OCI-LY7 (cell line): ENCODE data around the gene SRRM1. TPM values are rescaled to one million over a fixed set of nuclear protein-coding genes. Genes with fewer than 3 reads are reported as not detected.

Experiments used
- BruUV-seq: library from RNA; stranded (reverse); fragments of 400-500 nt; replicated peaks from 2 replicates; lab custom pipeline; 2021; lab: Mats Ljungman, UMichigan
- CTCF ChIA-PET: fragments of 300-600 bp; sonication (Branson Sonifier 250); formaldehyde crosslinking; loops from one replicate; lab custom pipeline; 2022; ENCODE audit warnings: antibody characterized with exemption; ENCODE audit not compliant: unreplicated experiment; lab: Charles Lee
- POLR2A ChIA-PET: fragments of 300-600 bp; sonication (Branson Sonifier 250); formaldehyde crosslinking; loops from one replicate; lab custom pipeline; 2022; ENCODE audit warnings: antibody characterized with exemption; lab: Charles Lee
- DNase-seq: peaks from one replicate; pipeline ENCODE4 v3.0.0-alpha.2; 2015; ENCODE audit warnings: low spot score
- H2AFZ ChIP-seq: fragments of 200-600 bp; sonication (generic), shearing (Covaris generic); 2 replicates; pipeline ENCODE4 v1.6.1; 2014; ENCODE audit warnings: mild to moderate bottlenecking, antibody characterized with exemption, low read length, moderate library complexity
- H3K27ac ChIP-seq: fragments of 200-600 bp; sonication (generic); 2 replicates; pipeline ENCODE4 v1.5.1; 2014; ENCODE audit warnings: mixed run types, low read depth, mild to moderate bottlenecking, moderate library complexity, low read length, inconsistent platforms; ENCODE audit not compliant: poor library complexity, severe bottlenecking
- H3K36me3 ChIP-seq: fragments of 200-600 bp; sonication (generic); 2 replicates; pipeline ENCODE4 v1.6.1; 2014; ENCODE audit warnings: mild to moderate bottlenecking, antibody characterized with exemption, low read length, moderate library complexity, mixed read lengths; ENCODE audit not compliant: insufficient read depth
- H3K4me1 ChIP-seq: fragments of 200-600 bp; sonication (generic); 2 replicates; pipeline ENCODE4 v1.5.1; 2014; ENCODE audit warnings: mild to moderate bottlenecking, low read length; ENCODE audit not compliant: insufficient read depth, poor library complexity, severe bottlenecking
- H3K4me2 ChIP-seq: fragments of 200-600 bp; sonication (generic); 2 replicates; pipeline ENCODE4 v1.6.1; 2014; ENCODE audit warnings: mild to moderate bottlenecking, low read length
- H3K4me3 ChIP-seq: fragments of 200-600 bp; sonication (generic); 2 replicates; pipeline ENCODE4 v1.5.1; 2014; ENCODE audit warnings: mild to moderate bottlenecking, low read depth, low read length; ENCODE audit not compliant: poor library complexity, severe bottlenecking
- H3K79me2 ChIP-seq: fragments of 200-600 bp; sonication (generic); 2 replicates; pipeline ENCODE4 v1.6.1; 2016; ENCODE audit warnings: low read depth, mild to moderate bottlenecking, low read length, moderate library complexity, mixed read lengths; ENCODE audit not compliant: insufficient read depth
- H3K9me2 ChIP-seq: fragments of 200-600 bp; sonication (generic); 2 replicates; pipeline ENCODE4 v1.6.1; 2016; ENCODE audit warnings: mild to moderate bottlenecking, low read length, mixed read lengths; ENCODE audit not compliant: insufficient read depth
- H3K9me3 ChIP-seq: fragments of 200-600 bp; sonication (generic); 2 replicates; pipeline ENCODE4 v1.6.1; 2014; ENCODE audit warnings: mild to moderate bottlenecking, mixed run types, low read length, mixed read lengths
- H4K20me1 ChIP-seq: fragments of 200-600 bp; sonication (generic); 2 replicates; pipeline ENCODE4 v1.6.1; 2014; ENCODE audit warnings: mild to moderate bottlenecking, antibody characterized with exemption, low read length, moderate library complexity, mixed read lengths; ENCODE audit not compliant: insufficient read depth
- EZH2phosphoT487 ChIP-seq: fragments of 200-600 bp; sonication (generic); IDR thresholded peaks from 2 replicates; pipeline ENCODE4 v1.6.1; 2018; ENCODE audit warnings: low read depth, borderline replicate concordance, mild to moderate bottlenecking, mixed run types, antibody characterized with exemption, low read length, moderate library complexity, mixed read lengths
- intact Hi-C: fragments of 100-400 bp; cut with micrococcal nuclease; formaldehyde crosslinking; loops from one replicate; pipeline ENCODE4 v1.10.0; 2022; ENCODE audit not compliant: unreplicated experiment
- total RNA-seq, 2 experiments: library from RNA; depleted of rRNA in 1 of 2; stranded (reverse); fragments of >200 nt in 1 of 2; shearing (Covaris generic) in 1 of 2; gene quantifications; 2 replicates each; pipeline ENCODE4 v1.2.3, GENCODE V29; 2014 to 2022
- TF ChIP-seq, protein P1 (sequence below): fragments of 200-600 bp; sonication (generic); conservative IDR thresholded peaks from 2 replicates; pipeline ENCODE4 v1.5.1; 2014; ENCODE audit warnings: mild to moderate bottlenecking, antibody characterized with exemption, low read length, moderate library complexity, mixed read lengths

Gene SRRM1
- total RNA-seq, 2 experiments from 2014 or later = 78.5 to 251 TPM

DNA sequence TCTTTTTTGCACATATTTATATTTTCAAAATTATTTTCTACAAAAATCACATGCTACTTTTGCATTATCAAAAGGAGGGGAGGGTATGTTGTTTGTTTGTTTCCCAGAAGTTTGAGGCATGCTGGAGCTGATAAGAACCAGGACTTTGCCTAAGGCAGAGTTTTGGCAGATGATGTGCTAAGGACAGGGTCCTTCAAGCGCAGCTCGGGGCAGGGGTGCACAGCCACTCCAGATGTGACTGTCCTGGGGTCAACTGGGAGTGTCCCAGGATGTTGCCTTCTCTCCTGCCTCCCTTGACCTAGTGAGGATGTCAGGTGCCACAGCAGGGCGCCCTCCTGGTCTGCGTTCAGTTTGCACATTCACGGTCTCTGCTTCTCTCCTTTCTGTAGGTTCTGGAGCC, 42.6 kb upstream of the SRRM1 start:
- H2AFZ ChIP-seq = no peak overlapping the region
- TF ChIP-seq, protein P1, sequence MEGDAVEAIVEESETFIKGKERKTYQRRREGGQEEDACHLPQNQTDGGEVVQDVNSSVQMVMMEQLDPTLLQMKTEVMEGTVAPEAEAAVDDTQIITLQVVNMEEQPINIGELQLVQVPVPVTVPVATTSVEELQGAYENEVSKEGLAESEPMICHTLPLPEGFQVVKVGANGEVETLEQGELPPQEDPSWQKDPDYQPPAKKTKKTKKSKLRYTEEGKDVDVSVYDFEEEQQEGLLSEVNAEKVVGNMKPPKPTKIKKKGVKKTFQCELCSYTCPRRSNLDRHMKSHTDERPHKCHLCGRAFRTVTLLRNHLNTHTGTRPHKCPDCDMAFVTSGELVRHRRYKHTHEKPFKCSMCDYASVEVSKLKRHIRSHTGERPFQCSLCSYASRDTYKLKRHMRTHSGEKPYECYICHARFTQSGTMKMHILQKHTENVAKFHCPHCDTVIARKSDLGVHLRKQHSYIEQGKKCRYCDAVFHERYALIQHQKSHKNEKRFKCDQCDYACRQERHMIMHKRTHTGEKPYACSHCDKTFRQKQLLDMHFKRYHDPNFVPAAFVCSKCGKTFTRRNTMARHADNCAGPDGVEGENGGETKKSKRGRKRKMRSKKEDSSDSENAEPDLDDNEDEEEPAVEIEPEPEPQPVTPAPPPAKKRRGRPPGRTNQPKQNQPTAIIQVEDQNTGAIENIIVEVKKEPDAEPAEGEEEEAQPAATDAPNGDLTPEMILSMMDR = no peak
- TF ChIP-seq EZH2phosphoT487 = no peak
- no peaks in the 10 kb centered on the region for H3K36me3 ChIP-seq
- CTCF ChIA-PET = no interaction called here
- H3K4me1 ChIP-seq = no peaks in the 10 kb centered on the region
- H4K20me1 ChIP-seq = no peaks in the 10 kb centered on the region
- no peaks in the 10 kb centered on the region for H3K79me2 ChIP-seq
- no peak overlapping the region for H3K27ac ChIP-seq
- no TSS peak for BruUV-seq
- no peaks in the 10 kb centered on the region for H3K9me3 ChIP-seq
- no peak overlapping the region for H3K4me3 ChIP-seq
- intact Hi-C loops = no loop called here
- no peak overlapping the region for H3K4me2 ChIP-seq
- no peaks in the 10 kb centered on the region for H3K9me2 ChIP-seq
- no peak for DNase-seq
- POLR2A ChIA-PET = no interaction called here

DNA sequence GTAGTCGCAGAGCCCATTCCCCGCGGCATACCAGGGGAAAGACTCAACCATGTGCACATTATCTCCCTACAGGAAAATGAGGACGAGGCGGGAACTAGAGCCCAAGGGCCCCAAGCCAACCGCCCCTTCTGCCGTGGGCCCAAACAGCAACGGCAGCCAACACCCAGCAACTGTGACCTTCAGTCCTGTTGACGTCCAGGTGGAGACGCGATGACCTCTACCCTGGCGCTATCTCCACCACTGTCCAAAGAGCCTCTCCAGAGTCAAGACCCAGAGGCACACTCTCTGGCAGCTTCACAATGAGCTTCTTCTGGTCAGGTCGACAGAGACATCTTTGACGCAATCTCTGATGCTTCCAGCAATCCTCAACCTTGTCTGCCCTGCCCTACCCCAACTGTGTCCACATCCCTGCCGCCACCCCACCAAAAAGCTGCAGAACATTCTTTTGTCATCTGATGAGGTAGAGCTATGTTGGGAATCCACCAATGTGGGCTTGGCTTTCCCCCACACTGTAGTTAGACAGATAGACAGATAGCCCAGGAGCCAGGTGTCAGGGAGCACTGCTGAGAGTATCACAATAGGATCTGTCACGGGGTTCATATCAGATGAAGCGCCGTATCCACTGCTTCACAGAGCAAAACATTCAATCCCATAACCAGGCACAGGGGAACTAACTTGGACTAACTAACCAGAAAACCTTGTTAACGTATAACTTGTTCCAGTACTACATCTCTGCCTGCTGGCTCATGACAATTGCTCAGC, 37.4 kb upstream of the SRRM1 start:
- H3K9me2 ChIP-seq = no peaks in the 10 kb centered on the region
- no TSS peak for BruUV-seq
- H2AFZ ChIP-seq = no peak overlapping the region
- H3K9me3 ChIP-seq = no peaks in the 10 kb centered on the region
- ChIA-PET CTCF (no interaction called here), POLR2A (no interaction called here)
- DNase-seq = no peak
- no peak overlapping the region for H3K27ac ChIP-seq
- no peaks in the 10 kb centered on the region for H4K20me1 ChIP-seq
- TF ChIP-seq, protein P1 = no peak
- TF ChIP-seq EZH2phosphoT487 = no peak
- H3K4me2 ChIP-seq = no peak overlapping the region
- no peaks in the 10 kb centered on the region for H3K4me1 ChIP-seq
- H3K79me2 ChIP-seq = no peaks in the 10 kb centered on the region
- no peak overlapping the region for H3K4me3 ChIP-seq
- intact Hi-C loops = no loop called here
- H3K36me3 ChIP-seq = no peaks in the 10 kb centered on the region

DNA sequence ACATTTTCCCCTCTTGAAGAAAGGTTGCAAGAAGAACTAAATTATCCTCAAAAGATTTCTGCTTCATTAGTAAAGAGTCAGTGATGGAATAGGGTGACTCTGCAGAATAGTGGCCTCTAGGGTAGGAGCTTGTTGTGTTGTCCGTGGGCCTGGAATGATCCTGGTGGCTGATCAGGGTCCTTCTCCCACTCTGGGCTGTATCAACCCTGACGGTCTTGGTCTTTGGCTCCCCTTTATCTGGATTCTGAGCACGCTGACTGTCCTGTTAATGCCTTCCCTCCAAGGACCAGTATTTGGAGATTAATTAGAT, 36.9 kb upstream of the SRRM1 start:
- H3K79me2 ChIP-seq = no peaks in the 10 kb centered on the region
- CTCF ChIA-PET = no interaction called here
- H4K20me1 ChIP-seq = no peaks in the 10 kb centered on the region
- POLR2A ChIA-PET = no interaction called here
- intact Hi-C loops = no loop called here
- H3K4me3 ChIP-seq = no peak overlapping the region
- no peaks in the 10 kb centered on the region for H3K4me1 ChIP-seq
- no peak overlapping the region for H3K27ac ChIP-seq
- DNase-seq = no peak
- no TSS peak for BruUV-seq
- H3K9me2 ChIP-seq = no peaks in the 10 kb centered on the region
- H3K36me3 ChIP-seq = no peaks in the 10 kb centered on the region
- TF ChIP-seq, protein P1 = no peak
- no peak for TF ChIP-seq EZH2phosphoT487
- H2AFZ ChIP-seq = no peak overlapping the region
- H3K9me3 ChIP-seq = no peaks in the 10 kb centered on the region
- no peak overlapping the region for H3K4me2 ChIP-seq
